GM21717 (cell line): ENCODE measurements around the gene LCOR.

Source experiments
- ATAC-seq: cut with Tn5 transposase; IDR thresholded peaks from one replicate; pipeline ENCODE4 v1.9.1; 2021; ENCODE audit warnings: mild to moderate bottlenecking, moderate library complexity; ENCODE audit not compliant: unreplicated experiment

LCOR gene

GRCh38 chr10:96889415-96890171, 57.5 kb downstream of the LCOR start:
- no peak for ATAC-seq

- no peak for ATAC-seq
Measured at GRCh38 chr10:96890172-96890513, 58.0 kb downstream of the LCOR start.

GRCh38 chr10:96890580-96890979, 58.5 kb downstream of the LCOR start:
- no peak for ATAC-seq

- no peak for ATAC-seq
Measured at GRCh38 chr10:96891840-96892239, 59.7 kb downstream of the LCOR start.

GRCh38 chr10:96895662-96896424, 63.7 kb downstream of the LCOR start:
- no peak for ATAC-seq

- no peak for ATAC-seq
Measured at GRCh38 chr10:96896884-96897589, 64.9 kb downstream of the LCOR start.

- ATAC-seq: no peak
Measured at GRCh38 chr10:96902117-96902516, 70.0 kb downstream of the LCOR start.

- no peak for ATAC-seq
Measured at GRCh38 chr10:96902731-96903358, 70.7 kb downstream of the LCOR start.

- no peak for ATAC-seq
Measured at GRCh38 chr10:96904648-96905047, 72.5 kb downstream of the LCOR start.

GRCh38 chr10:96906864-96907263, 74.8 kb downstream of the LCOR start:
- ATAC-seq: no peak

GRCh38 chr10:96910488-96911395, 78.6 kb downstream of the LCOR start:
- ATAC-seq: no peak

GRCh38 chr10:96912405-96912804, 80.3 kb downstream of the LCOR start:
- no peak for ATAC-seq

- no peak for ATAC-seq
Measured at GRCh38 chr10:96913906-96914305, 81.8 kb downstream of the LCOR start.

- no peak for ATAC-seq
Measured at GRCh38 chr10:96917628-96918027, 85.5 kb downstream of the LCOR start.

- no peak for ATAC-seq
Measured at GRCh38 chr10:96918214-96919002, 86.3 kb downstream of the LCOR start.

GRCh38 chr10:96919785-96920430, 87.8 kb downstream of the LCOR start:
- ATAC-seq: no peak

- ATAC-seq: no peak
Measured at GRCh38 chr10:96921655-96922054, 89.6 kb downstream of the LCOR start.

GRCh38 chr10:96922978-96923948, 91.2 kb downstream of the LCOR start:
- ATAC-seq: no peak
